GM12801 (cell line): ENCODE results near the gene SLC22A15.

Experiments
- CTCF ChIP-seq: IDR thresholded peaks from one replicate; pipeline ENCODE4 v1.5.1; 2011; ENCODE audit warnings: control low read depth; ENCODE audit not compliant: insufficient read length; ENCODE audit errors: extremely low read depth

Gene SLC22A15

GRCh38 chr1:116118471-116118870 is 142.2 kb downstream of the SLC22A15 start:
- TF ChIP-seq CTCF: no peak
